Pancreas (tissue), 10 donors: Measurements from ENCODE around the gene NUDT11. TPM values are rescaled to one million over a fixed set of nuclear protein-coding genes. Genes with fewer than 3 reads are reported as not detected.

Experiments
- ATAC-seq, 4 donors: fragments of 200-7000 bp; cut with Tn5 transposase; one replicate each; pipeline versions ENCODE4 v1.8.0 to v1.9.1; 2020; ENCODE audit warnings: mild to moderate bottlenecking in 4 of 4, moderate library complexity in 4 of 4
- DNase-seq, 6 donors: peaks; one replicate each; pipeline ENCODE4 v3.0.0-alpha.2; 2020
- FAIRE-seq: peaks from 2 replicates; lab custom pipeline; 2012; peaks lifted over from hg19 to GRCh38; lab: Jason Lieb, UNC
- H3K27ac ChIP-seq, 4 donors: fragments of 200-600 bp; sonication (generic); 1 replicate in 3 of 4; 2 replicates in 1 of 4; pipeline versions ENCODE4 v1.5.0 to v1.8.0; 2020
- H3K27me3 ChIP-seq, 4 donors: fragments of 200-600 bp; one replicate each; pipeline ENCODE4 v1.8.0; 2021
- H3K36me3 ChIP-seq, 3 donors: fragments of 200-600 bp; sonication (generic) in 1 of 3; one replicate each; pipeline versions ENCODE4 v1.5.0 to v1.8.0; 2020 to 2021
- H3K4me1 ChIP-seq, 3 donors: fragments of 200-600 bp; one replicate each; pipeline ENCODE4 v1.8.0; 2021
- H3K4me3 ChIP-seq, 4 donors: fragments of 200-600 bp; sonication (generic) in 2 of 4; one replicate each; pipeline versions ENCODE4 v1.5.0 to v1.8.0; 2020 to 2021
- H3K9me3 ChIP-seq, 4 donors: fragments of 200-600 bp; one replicate each; pipeline ENCODE4 v1.8.0; 2021
- CTCF ChIP-seq, 4 donors: fragments of 200-600 bp; sonication (generic) in 3 of 4; IDR thresholded peaks; one replicate each; pipeline versions ENCODE4 v1.5.0 to v1.8.0; 2021; ENCODE audit warnings: antibody characterized with exemption in 4 of 4
- WGBS, 2 donors: extraction: QIAGEN DNeasy Blood & Tissue Kit; methylation state at CpG; one replicate each; pipeline ENCODE4 v1.1.7; 2013; 5-methylcytosine and 5-hydroxymethylcytosine counted together
- intact Hi-C, 3 donors: fragments of 100-400 bp; cut with DNase I; formaldehyde crosslinking; loops; one replicate each; pipeline versions ENCODE4 v1.11.1 to v1.14.2; 2022
- polyA plus RNA-seq, 2 donors: library from polyadenylated mRNA; stranded (reverse); fragments of 200-250 nt; gene quantifications; one replicate each; pipeline ENCODE4 v1.2.3, GENCODE V29; 2013
- total RNA-seq, 6 donors: library from RNA; stranded (reverse); fragmentation: NEBNext Ultra II Directional in 4 of 6; extraction: Animal tissue kit (Norgen Biotek cat#: 25700) in 4 of 6; gene quantifications; one replicate each; pipeline versions ENCODE4 v1.2.1 to v1.2.4, GENCODE V29; 2021 to 2023
- donor health status: healthy with polysubstance abuse.
- donor health status: DM: no; HTN: no; CAD: no; lungs with moderate emphysema.
- donor health status: DM: no; HTN: no; CAD: no.
- donor health status: control.
- donor health status: control.
- donor health status: Bipolar disorder and iron deficiency.
- donor health status: DM: yes; HTN: yes; CAD: no.
- donor health status: DM: no; HTN: no; CAD: no.
- donor health status: DM: no; HTN: no; CAD: no.
- donor health status: DM: yes; HTN: yes; CAD: no.

NUDT11 gene
- total and polyA plus RNA-seq, 8 donors, result 1.1 to 4.6 (median 2.0) TPM

GRCh38 chrX:51463322-51463721 lies 33.1 kb downstream of the NUDT11 start:
- no peak for ATAC-seq
- FAIRE-seq, result no peak
- DNase-seq, result no peak
- Histone ChIP-seq H3K27ac (no peak overlapping the region), H3K4me3 (no peak overlapping the region), H3K4me1 (no peaks in the 10 kb centered on the region), H3K9me3 (no peaks in the 10 kb centered on the region), H3K36me3 (no peaks in the 10 kb centered on the region), H3K27me3 (peaks cover 0 to 5% (median 0%) of the 10 kb centered on the region in 4 donors)
- TF ChIP-seq CTCF (IDR thresholded peaks at IDR 0.05), result no peak
- 73 to 91% methylated on average over 4 of the region's 4 CpGs for WGBS, 2 donors
- intact Hi-C loops, result no loop called here

GRCh38 chrX:51461053-51462044 lies 35.0 kb downstream of the NUDT11 start:
- no peaks in the 10 kb centered on the region for H3K9me3 ChIP-seq
- FAIRE-seq (peak; percentile 97), ATAC-seq (peak in 3 of 4 donors; percentile 55 to 65 (median 60)), DNase-seq (no peak)
- WGBS, 2 donors, result 32% methylated on average over 15 of the region's 15 CpGs
- H3K36me3 ChIP-seq, result no peaks in the 10 kb centered on the region
- no peak overlapping the region for H3K27ac ChIP-seq
- TF ChIP-seq CTCF (IDR thresholded peaks at IDR 0.05), result peak; percentile 76 to 89 (median 85)
- intact Hi-C loops, result no loop called here
- no peak overlapping the region for H3K4me3 ChIP-seq
- H3K4me1 ChIP-seq, result no peaks in the 10 kb centered on the region
- H3K27me3 ChIP-seq, result peaks cover 0 to 5% (median 0%) of the 10 kb centered on the region in 4 donors

- WGBS, 2 donors, result 29 to 30% methylated on average over 1 of the region's 1 CpG
- no peak for FAIRE-seq
- no peaks in the 10 kb centered on the region for H3K4me1 ChIP-seq
- no peaks in the 10 kb centered on the region for H3K9me3 ChIP-seq
- no peak overlapping the region for H3K27ac ChIP-seq
- peak in 1 of 4 donors; percentile 32 for TF ChIP-seq CTCF (IDR thresholded peaks at IDR 0.05)
- H3K4me3 ChIP-seq, result no peak overlapping the region
- no peak for DNase-seq
- no peaks in the 10 kb centered on the region for H3K36me3 ChIP-seq
- intact Hi-C loops, result no loop called here
- no peak for ATAC-seq
- peaks cover 0 to 5% (median 0%) of the 10 kb centered on the region in 4 donors for H3K27me3 ChIP-seq
Observed at GRCh38 chrX:51459125-51459524, 37.3 kb downstream of the NUDT11 start.

DNA sequence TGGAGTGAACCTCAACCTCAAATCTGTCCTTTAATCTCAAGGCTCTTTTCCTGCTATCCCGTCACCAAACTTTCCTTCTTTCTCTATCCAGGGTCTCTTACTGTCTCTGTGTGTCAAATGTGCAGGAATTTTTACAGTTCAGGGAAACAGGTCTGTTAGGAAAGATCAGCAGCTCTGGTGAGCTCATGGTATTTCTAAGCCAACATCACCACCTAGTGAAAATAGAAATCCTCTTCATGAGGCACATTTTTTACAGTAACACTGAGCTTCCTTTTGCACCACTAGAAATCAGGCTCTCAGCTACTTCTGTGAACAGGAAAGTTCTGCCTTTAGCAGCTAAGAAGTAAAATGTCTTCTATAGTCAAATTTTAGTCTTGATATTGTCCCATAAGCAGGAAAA lies 39.6 kb downstream of the NUDT11 start:
- Histone ChIP-seq H3K4me3 (peak overlapping the region in 1 of 4 donors; percentile 5), H3K27ac (no peak overlapping the region), H3K27me3 (peaks cover 0 to 9% (median 0%) of the 10 kb centered on the region in 4 donors), H3K9me3 (no peaks in the 10 kb centered on the region), H3K36me3 (no peaks in the 10 kb centered on the region), H3K4me1 (no peaks in the 10 kb centered on the region)
- peak; percentile 63 to 84 (median 78) for ATAC-seq
- intact Hi-C loops, result no loop called here
- WGBS, 2 donors, result 0% methylated on average over 1 of the region's 1 CpG
- TF ChIP-seq CTCF (IDR thresholded peaks at IDR 0.05), result no peak
- FAIRE-seq, result no peak
- no peak for DNase-seq
